ENCODE data around the gene TMED5. TPM values are rescaled to one million over a fixed set of nuclear protein-coding genes. Genes with fewer than 3 reads are reported as not detected.
"Not testable (repeated sequence)": the region's sequence is repeated elsewhere in the genome, so short reads cannot be mapped to it uniquely, and the experiment has no call there.

TMED5 gene
- polyA plus RNA-seq, 10 donors, result 21.1 to 31.7 (median 28.0) TPM

DNA sequence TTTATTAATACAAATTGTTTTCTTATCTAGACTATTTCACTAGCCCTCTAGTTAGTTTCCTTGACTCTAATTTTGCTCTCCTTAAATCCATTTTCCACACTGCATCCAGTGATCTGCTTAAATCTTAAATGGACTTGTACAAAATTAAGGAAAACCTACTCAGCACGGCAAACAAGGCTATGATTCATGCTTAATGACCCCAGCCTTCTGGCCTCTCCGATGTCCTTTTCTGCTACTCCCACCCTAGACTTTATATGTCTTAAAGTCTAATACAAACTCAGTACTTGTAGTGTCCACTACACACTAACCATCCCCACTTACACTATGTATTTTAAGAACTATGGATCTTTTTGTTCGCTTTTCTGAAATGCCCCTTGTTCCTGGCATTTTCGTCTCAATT lies 2.2 kb downstream of the TMED5 start:
- DNase-seq, result peak in 2 of 3 donors; percentile 4 to 35

DNA sequence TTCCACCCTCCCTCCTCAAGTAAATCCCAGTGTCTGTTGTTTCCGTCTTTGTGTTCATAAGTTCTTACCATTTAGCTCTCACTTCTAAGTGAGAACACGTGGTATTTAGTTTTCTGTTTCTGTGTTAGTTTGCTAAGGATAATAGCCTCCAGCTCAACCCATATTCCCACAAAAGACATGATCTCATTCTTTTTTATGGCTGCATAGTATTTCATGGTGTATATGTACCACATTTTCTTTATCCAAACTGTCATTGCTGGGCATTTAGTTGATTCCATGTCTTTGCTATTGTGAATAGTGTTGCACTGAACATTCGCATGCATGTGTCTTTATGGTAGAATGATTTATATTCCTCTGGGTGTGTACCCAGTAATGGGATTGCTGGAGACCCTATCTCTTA lies 5.6 kb downstream of the TMED5 start:
- not testable (repeated sequence) for DNase-seq

DNA sequence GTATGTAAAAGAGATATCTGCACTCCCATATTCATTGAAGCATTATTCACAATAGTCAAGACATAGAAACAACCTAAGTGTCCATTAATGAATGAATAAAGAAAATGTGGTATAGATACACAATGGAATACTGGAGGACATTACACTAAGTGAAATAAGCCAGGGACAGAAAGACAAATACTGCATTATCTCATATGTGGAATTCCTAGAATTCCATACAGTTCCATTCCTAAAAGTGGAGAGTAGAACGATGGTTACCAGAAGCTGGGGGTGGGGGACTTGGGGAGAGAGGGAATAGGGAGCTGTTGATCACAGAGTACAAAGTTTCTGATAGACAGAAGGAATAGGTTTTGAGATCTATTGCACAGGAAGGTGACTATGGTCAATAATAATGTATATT lies 7.4 kb downstream of the TMED5 start:
- DNase-seq, result no peak

DNA sequence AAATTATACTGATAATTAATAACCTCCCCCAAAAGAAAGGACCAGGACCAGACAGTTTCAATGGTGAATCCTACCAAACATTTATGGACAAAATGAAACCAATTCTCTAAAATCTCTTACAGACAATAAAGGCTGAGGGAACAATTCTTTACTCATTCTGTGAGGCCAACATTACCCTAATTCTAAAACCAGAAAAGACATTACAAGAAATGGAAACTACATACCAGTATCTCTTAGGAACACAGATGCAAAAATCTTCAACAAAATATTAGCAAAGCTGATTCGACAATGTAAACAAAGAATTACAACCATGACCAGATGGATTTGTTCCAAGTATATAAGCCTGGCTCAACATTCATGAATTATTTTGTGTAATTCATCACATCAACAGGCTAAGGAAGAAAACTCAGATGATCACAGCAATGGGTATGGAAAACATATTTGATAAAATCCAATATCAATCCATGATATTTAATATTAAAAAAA lies 8.6 kb downstream of the TMED5 start:
- no peak for DNase-seq

DNA sequence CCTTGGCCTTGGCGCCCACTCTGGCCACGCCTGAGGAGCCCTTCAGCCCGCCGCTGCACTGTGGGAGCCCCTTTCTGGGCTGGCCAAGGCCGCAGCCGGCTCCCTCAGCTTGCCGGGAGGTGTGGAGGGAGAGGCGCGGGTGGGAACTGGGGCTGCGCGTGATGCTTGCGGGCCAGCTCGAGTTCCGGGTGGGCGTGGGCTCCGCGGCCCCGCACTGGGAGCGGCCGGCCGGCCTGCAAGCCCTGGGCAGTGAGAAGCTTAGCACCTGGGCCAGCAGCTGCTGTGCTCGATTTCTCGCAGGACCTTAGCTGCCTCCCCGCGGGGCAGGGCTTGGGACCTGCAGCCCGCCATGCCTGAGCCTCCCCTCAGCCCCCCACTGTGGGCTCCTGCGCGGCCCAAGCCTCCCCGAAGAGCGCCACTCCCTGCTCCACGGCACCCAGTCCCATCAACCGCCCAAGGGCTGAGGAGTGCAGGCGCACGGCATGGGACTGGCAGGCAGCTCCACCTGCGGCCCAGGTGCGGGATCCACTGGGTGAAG lies 10.0 kb downstream of the TMED5 start:
- DNase-seq, result not testable (repeated sequence)

DNA sequence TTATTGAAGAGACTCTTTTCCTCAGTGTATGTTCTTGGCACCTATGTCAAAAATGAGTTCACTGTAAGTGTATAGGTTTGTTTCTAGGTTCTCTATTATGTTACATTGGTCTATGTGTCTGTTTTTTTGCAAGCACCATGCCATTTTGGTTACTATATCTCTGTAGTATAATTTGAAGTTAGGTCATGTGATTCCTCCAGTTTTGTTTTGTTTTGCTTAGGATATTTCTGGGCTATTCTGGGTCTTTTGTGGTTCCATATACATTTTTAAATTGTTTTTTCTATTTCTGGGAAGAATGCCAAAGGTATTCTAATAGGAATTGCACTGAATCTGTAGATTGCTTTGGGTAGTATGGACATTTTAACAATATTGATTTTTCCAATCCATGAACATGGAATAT lies 13.2 kb downstream of the TMED5 start:
- no peak for DNase-seq

DNA sequence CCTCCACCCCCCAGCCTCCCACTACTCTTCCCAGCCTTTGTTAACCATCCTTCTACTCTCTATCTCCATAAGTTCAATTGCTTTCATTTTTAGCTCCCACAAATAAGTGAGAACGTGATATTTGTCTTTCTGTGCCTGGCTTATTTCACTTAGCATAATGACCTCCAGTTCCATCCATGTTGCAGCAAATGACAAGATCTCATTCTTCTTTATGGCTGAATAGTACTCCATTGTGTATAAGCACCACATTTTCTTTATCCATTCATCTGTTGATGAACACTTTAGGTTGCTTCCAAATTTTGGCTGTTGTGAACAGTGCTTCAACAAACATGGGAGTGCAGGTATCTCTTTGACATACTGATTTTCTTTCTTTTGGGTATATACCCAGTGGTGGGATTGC lies 14.3 kb downstream of the TMED5 start:
- not testable (repeated sequence) for DNase-seq

DNA sequence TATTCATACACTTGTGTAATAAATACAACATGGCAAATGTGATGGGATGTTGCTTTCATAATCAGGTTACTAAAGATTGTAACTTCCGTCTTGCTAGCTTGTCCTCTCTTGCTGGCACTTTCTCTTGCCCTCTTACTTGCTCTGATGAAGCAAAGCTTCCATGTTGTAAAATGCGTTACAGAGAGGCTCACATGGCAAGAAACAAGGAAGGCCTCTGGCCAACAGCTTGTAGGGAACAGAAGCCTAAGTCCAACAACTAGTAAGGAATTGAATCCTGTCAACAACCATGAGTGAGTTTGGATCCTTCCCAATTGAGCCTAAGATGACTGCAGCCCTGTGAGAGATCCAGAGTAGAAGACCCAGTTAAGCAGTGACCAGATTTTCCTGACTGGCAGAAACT lies 15.4 kb downstream of the TMED5 start:
- DNase-seq, result no peak

DNA sequence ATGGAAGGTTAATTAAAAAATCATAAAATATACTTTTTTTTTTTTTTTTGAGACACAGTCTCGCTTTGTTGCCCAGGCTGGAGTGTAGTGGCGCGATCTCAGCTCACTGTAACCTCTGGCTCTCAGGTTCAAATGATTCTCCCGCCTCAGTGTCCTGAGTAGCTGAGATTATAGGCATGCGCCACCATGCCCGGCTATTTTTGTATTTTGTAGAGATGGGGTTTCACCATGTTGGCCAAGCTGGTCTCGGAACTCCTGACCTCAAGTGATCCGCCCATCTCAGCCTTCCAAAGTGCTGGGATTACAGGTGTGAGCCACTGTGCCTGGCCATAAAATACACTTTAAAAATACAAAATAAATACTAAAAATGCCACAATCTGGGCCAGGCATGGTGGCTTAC lies 16.9 kb downstream of the TMED5 start:
- DNase-seq, result not testable (repeated sequence)

DNA sequence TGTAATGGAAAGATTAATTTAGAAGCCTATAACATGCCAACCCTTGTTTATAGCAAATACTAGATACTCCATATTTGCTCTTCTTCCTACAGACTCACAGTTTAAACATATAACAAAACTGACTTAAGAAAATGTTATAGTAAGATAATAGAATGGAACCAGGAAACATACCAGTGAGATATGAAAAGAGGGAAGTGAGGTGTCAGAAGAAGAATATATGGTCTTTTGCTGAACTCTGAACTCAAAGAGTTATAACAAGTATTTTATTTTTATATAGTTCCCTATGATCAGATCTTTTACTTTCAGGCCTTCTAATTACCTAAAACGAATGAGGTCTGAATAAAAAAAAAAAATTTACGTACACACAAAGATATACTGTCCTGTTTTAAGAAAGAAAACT lies 20.9 kb downstream of the TMED5 start:
- DNase-seq, result no peak

DNA sequence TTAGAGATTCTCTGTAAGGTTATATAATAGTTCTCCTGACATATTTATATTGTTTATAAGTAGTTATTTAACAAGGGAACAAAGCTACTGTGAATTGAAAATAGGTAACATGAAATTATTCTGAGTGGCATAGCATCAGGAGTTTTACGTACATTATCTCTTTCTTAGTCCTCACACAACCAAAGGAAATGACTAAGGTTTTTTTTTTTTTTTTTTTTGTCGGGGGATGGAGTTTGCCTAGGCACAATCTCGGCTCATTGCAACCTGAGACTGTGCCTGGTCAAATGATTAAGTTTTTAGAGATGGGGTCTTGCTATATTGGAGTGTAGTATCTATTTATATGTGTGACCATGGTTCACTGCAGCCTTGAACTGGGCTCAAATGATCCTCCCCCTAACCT lies 24.9 kb downstream of the TMED5 start:
- no peak for DNase-seq

DNA sequence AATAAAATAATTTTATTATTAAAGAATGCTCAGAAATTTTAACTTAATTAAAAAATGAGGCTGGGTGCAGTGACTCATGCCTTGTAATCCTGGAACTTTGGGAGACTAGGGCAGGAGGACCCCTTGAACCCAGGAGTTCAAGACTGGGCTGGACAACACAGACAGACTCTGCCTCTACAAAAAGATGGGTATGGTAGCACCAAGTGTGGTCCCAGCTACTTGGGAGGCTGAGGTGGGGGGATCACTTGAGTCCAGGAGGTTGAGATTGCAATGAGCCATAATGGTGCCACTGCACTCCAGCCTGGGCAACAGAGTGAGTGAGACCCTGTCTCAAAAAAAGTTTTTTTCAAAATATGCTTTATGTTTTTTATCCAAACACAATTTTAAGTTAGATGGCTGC lies 25.3 kb downstream of the TMED5 start:
- DNase-seq, result no peak

DNA sequence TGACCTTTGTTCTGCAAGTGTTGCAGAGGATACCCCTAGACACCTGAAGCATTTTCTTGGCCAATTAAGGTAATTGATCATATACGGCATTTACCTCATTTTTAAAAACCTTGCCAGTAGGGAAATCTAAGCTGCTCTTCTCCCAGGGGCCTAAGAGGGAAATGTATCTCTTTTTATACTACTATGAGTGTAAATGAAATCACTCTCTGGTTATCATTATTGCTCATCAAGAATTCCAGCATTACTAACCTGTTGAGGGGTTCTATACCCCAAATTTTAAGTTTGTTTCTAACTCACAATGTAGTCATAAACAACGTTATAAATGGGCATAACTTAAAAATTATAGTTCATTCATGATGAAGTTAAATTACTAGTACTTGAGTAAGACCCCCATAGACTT lies 27.4 kb downstream of the TMED5 start:
- DNase-seq, result no peak

DNA sequence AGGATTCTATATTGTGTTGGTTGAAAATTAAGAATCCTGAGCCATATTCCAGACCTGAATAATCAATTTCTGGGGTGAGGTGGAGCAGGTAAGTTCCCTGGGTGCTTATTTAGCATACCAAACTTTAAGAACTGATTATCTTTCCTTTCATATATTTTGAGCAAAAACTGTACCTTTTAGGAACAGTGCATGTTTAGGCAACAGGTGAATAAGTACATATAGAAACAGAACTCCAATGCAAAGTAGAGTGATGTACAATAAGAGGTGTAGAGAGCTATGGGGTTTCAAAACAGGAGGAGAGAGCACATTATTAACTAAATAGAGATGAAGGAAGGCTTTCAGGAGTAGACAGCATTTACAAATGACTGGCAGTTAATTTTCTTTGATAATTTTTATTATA lies 28.7 kb downstream of the TMED5 start:
- DNase-seq, result no peak

DNA sequence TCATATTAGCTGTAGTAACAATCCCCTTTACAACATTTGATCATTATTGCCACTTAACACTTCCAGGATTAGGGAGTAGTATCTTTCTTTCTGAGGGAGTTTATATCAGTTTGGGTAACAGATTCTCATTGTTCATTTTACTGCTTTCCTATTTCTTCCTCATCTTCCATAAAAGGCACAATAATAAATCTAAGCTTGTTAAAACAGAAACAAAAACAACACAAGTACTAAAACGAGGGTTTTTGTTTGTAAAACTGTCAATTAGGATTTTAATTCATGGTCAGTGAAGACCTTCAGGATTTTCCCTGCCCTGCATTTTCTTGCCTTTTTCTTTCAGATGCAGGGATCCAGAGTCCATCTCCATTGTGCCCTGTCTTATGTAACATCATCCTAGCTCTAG lies 29.5 kb downstream of the TMED5 start:
- no peak for DNase-seq

DNA sequence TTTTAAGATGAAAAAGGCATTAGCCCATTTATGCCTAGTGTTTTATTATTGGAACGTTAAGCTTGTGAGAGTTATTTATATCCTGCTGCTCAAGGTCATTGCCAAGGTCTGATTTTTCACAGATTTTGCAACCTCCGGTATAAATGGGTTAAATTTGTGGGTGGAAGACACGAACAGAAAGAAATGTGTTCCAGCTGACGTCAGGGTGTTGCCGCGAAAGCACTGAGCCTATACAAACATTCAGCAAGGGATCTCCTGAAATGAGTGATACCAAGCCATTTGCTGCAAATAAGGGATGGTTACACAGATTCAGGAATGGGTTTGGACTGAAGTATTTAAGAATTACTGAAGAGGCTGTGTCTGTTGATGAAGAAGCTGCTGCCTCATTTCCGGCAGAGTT lies 32.2 kb downstream of the TMED5 start:
- peak in 1 of 3 donors; percentile 6 for DNase-seq

DNA sequence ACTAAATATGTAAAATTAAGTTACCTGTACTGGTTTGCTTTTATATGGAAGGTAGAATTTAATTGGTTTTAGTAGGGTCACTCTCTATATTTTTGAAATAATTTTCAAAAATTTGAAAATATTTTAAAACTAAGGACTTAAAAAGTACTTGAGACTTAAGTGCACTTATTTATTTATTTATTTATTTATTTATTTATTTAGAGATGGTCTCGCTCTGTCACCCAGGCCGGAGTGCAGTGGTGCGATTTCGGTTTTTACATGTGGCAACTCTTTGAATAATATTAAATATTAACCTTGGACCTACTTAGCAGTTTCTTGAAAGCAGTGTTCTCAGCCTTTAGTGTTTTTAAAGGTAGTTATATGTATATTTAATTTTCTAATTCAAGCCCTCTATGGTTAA lies 36.4 kb downstream of the TMED5 start:
- DNase-seq, result no peak

DNA sequence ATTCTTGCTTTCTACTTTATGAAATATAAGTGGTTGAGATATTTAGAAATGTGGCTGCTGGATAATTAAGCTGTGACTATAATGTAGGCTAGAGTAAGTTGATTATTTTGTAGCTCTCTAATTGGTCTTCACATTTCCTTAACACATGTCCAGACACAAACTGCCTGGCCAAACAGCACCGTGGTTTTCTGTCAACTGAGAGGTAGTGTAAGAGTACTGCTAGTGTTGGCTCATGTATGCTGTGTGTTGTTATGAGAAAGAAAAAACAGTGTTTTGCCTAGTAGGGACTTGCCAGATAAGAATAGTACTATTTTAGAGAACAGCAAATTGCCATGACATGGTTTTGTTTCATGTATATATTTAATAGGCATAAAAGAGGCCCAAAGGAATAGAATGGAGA lies 37.1 kb downstream of the TMED5 start:
- no peak for DNase-seq

DNA sequence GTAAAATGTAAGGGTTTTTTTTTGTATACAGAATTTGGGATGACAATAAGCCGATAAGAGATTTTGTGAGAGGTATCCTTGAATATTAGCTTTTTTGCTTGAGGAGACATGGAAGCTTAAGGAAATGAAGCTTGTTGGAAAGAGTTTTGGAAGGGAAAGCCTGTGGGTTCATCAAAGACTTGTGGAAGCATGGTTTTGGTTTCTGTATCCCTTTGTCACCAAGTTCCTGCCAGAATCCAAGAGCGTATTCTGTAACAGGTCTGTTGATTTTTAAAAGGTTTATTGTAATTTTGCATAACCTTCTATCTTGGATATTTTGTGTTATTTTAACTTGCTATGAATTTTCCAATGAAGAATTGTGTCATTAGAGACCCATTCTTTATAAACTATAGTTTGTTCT lies 38.1 kb downstream of the TMED5 start:
- no peak for DNase-seq

DNA sequence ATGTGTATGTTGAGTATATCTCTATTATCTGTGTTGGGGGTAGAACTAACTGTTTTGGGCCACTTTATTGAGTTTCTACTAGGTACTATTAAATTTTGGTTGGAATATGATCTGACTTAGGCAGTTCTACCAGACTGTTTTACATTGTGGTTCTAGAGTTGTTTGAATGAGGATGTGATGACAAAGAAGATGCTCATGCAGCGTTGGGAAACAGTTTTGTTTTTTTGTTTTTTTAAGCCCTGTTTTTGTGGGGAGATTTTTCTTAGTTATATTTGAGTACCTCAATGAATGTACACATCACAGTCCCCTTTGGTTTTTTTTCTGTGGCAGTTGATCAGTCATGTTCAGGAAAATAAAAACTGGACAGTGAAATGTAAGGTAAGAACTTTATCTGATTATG lies 40.1 kb downstream of the TMED5 start:
- DNase-seq, result no peak

DNA sequence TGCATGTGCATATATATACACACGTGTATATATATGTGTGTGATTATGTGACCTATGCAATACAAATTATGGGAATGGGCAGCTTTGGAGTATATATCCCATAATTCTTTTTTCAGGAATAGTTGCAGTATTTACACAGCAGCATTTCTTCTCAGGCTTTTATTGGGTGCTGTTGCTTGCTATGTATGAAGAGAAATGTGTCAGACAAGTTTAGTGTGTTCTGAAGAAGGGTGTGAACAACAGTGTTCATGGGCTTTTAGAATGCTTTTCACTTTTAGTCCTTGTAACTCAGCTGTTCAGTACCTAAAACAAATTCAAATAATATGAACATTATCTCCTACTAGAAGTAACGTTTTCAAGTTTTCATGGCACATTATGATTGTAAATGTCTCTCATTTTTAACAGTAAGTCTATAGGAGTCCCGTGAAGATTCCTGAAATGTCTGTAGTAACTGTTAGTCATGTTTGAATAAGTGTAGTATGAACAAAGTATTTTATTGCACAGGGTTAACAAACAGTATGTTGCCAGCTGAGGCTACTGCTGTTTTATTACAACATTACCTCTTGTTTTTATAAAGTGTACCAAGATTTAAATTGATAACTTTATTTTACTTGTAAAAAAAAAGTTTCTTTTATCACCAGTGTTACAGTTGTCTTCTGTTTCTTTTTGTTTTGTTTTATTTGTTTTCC lies 42.5 kb downstream of the TMED5 start:
- DNase-seq, result no peak

DNA sequence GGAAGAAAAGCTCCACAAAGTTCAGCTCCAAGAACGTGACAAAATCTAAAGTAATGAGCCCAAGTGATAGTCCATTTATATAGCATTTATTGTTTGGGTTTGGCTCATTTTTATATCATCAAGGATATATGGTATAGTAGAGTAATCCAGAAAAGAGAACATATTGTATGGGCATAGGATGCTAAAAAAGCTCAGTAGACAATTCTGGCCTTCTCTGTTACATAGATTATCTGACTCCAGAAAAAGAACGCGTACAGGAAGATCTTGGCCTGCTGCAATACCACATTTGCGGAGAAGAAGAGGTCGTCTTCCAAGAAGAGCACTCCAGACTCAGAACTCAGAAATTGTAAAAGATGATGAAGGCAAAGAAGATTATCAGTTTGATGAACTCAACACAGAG lies 43.8 kb downstream of the TMED5 start:
- no peak for DNase-seq

DNA sequence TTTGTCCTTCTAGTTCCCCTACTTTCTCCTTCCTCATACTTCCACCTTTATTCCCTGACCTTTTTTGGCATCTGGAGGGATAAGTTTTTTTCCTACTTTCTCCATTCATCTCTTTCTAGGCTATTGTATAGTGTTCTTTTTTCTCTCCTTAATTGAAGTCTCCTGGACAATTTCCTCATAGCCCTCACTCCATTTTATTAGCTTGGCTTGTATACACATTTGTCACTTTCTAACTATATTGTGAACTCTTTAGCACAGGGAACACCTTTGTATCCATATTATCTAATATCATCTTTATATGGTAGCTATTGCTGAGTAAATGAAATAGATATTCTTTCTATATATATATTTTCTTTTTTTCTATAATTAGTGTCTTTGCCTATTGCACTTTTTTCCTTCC lies 47.6 kb downstream of the TMED5 start:
- no peak for DNase-seq

DNA sequence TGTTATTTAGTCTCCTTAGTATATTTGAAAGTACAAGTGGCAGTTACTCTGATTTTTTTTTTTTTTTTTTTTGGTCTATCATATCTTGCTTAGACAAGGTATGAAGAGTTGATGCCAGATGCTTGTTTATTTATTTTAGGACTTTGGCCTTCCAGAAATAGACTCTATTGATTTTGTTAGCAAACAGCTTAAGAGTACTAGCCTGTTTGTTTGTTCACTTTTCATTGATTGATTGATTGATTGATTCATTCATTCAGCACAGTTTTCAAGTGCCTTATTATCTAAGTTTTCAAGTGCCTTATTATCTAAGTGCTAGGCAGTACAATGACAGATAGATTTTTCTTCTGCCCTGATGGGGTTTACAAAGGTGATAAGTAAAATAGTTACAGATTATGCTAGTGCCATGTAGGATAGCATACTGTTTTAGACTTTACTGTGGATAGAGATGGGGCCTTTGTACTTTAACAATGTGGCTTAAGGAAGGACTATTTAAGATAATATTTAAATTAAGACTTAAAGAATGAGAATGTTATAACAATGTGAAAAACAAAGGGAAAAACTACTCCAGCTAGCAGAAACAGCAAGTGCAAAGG lies 50.6 kb downstream of the TMED5 start:
- no peak for DNase-seq
